Measurements from ENCODE around the gene IRGQ.

- TF ChIP-seq ZNF510 (tag by site-specific recombination; IDR thresholded peaks at IDR 0.05; ENCODE audit: insufficient replicate concordance) (no peak), SP7 (tag by site-specific recombination; IDR thresholded peaks at IDR 0.05) (no peak), ZNF280D (tag by site-specific recombination; IDR thresholded peaks at IDR 0.05) (no peak)
Observed at GRCh38 chr19:43589678-43590077, 6.3 kb downstream of the IRGQ start.
